ENCODE data around the gene PPP4R2.
A peak's percentile ranks its signal among the peaks of the same experiment; 100 is the strongest.

PPP4R2 gene, protein sequence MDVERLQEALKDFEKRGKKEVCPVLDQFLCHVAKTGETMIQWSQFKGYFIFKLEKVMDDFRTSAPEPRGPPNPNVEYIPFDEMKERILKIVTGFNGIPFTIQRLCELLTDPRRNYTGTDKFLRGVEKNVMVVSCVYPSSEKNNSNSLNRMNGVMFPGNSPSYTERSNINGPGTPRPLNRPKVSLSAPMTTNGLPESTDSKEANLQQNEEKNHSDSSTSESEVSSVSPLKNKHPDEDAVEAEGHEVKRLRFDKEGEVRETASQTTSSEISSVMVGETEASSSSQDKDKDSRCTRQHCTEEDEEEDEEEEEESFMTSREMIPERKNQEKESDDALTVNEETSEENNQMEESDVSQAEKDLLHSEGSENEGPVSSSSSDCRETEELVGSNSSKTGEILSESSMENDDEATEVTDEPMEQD

DNA sequence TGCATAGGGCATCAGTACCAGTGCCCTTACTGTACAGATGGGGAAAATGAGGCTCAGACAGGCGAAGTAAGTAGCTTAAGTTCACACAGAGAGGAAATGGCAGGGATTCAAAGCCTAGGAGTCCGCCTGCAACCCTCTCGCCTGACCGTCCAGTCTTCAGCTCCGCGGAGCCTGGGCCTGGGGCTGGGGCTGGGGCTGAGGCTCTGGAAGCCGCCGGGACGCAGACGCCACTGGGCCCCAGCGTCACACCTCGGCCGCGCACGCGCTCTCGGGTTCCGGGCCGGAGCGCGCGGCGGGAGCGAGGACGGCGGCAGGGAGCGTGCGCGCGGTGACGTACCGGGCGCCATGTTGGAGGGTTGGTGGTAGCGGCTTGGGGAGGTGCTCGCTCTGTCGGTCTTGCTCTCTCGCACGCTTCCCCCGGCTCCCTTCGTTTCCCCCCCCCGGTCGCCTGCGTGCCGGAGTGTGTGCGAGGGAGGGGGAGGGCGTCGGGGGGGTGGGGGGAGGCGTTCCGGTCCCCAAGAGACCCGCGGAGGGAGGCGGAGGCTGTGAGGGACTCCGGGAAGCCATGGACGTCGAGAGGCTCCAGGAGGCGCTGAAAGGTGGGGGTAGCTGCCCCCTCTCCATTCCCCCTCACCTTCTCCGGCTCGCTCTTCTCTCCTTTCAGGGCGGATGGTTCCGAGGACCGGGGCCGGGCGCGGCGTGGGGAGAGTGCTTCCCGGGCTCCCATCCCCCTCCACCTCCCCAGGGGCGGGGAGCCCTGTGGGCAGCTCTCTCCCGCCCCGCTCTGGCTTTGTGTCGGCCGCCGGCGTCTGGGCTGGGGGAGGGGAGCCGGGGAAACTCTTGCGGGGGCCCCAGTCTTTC is at the start of gene PPP4R2:
Gene PPP4R2, plus strand, starts transcription at position 339 of the 861 bp plus-strand sequence. Its CDS starts 227 bp downstream, at position 566.
- peak; percentile 93 for DNase-seq (ENCODE audit: low spot score)

DNA sequence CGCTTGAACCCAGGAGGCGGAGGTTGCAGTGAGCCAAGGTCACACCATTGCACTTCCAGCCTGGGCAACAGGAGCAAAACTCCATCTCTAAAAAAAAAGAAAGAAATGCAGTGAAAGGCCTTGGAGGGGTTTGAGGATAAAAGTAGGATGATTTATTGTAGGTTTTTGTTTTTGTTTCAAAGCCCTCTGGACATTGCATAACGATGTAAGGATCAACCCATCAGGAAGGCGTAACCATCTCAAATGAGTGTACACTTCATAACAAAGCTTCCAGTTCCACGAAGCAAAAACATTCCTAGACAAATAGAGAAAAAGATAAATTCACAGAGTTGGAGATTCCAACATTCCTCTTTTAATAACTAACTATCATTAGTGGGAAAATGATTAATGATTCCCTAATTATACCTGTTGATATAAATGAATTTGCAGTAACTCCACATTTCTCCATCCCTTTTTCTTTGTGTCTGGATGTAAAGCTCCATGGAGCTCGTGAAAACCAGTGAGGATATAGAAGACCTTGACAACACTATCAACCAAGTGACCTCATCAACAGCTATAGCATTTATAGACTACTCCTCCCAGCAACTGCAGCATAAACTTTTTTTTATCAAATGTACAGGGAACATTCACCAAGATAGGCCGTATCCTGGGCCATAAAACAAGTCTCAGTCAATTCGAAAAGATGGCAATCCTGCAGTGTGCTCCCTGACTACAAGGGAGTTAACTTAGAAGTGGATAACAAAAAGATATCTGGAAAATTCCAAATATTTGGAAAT is 48.7 kb upstream of the PPP4R2 start:
- no peak for DNase-seq (ENCODE audit: low spot score)

DNA sequence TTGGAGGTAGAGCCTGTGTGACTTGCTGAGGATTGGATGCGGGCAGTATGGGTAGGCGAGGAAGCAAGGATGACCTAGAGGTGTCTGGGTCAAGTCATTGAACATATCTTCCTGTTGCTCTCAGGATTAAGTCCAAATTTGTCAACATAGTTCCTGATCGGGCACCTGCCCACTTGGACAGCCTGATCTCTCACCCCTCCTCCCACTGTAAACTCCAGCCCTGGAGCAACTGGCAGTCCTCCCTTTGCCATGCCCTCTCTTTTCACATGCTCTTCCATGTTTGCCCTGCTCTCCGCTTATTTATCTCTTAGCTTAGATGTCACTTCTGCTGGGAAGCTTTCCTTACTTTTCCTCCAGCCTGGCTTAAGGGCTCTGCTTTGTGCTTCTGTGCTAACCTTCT is 47.6 kb upstream of the PPP4R2 start:
- DNase-seq (ENCODE audit: low spot score), result no peak

DNA sequence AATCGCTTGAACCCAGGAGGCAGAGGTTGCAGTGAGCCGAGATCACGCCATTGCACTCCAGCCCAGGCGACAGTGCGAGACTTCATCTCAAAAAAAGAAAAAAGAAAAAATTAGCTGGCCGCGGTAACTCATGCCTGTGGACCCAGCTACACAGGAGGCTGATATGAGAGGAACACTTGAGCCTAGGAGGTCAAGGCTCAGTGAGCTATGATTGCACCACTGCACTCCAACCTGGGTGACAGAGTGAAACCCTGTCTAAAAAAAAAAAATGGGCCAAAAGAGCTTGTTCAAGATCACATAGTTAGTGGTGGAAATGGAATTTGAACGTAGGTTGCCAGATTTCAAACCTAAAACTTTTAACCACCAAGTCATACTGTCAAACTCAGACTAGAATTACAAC is 46.2 kb upstream of the PPP4R2 start:
- no peak for DNase-seq (ENCODE audit: low spot score)

DNA sequence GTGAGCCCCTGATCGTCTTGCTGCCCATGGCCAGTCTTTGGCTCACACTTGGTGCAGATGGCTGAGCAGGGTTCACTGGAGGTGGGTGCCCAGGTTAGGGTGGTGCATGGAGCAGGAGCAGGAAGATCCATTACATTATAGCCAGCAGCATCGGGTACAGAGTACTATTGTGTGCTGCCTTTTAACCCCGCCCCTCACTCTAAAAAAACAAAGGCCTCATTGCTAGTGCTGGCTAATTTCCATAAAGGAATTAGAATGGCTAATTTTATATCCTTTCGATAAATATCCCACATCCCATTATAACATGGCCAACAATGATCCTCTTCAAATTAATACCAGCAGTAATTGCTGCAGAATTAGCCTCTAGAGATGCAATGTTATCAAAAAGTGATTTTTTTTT is 45.8 kb upstream of the PPP4R2 start:
- no peak for DNase-seq (ENCODE audit: low spot score)

DNA sequence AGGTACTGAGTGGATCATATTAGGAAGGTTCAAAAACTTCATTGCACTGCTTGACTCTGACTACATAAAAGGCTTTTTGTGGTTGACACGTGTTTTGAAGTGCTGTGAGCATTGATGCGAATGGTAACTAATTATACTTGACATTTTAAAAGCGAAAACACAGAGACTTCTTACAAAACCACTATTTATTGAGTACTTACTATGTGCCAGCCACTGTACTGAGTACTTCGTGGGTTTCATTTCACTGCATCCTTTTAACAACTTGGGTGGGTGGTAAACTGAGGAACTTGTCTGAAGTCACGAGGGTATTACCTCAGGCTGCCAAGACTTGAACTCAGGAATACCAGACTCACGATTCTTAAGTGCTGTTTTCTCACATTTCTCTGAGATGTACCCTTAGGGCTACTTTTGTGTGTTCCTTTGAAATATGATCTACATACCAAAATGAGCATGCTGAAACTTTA is 45.3 kb upstream of the PPP4R2 start:
- DNase-seq (ENCODE audit: low spot score), result no peak

DNA sequence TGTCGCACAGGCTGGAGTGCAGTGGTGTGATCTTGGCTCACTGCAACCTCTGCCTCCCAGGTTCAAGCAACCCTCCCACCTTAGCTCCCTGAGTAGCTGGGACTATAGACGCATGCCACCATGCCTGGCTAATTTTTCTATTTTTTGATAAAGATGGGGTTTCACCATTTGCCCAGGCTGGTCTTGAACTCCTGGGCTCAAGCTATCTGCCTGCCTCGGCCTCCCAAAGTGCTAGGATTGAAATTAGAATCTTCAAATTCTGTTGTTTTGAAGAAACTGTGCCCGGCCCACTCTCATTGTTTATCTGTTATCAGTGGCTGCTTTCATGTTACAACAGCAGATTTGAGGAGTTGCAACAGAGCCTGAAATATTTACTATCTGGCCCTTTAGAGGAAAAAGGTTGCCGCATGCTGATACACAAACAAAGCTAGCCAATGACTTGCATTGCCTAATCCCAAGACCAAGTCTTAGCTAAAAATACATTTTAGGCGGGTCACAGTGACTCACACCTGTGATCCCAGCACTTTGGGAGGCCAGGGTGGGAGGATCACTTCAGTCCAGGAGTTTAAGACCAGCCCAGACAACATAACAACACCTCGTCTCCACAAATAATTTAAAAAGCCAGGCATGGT is 43.2 kb upstream of the PPP4R2 start:
- DNase-seq (ENCODE audit: low spot score), result no peak

DNA sequence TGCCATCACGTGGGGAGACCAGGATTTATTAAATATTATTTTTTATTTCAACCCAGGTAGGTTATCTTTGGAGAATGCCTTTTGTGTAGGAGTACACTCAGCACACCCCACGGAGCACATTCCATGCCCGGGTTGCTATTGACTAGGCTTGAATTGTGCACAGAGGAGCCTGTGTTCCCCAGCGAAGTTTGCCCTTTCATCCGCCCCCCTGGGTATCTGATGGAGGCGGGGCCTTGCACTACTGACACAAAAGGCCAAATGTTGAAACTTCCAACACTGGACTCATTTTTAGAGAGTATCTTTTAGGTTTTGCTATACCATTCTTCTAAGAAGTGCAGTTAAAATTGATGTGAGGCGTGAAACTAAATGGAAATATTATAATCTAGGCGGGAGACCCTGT is 39.3 kb upstream of the PPP4R2 start:
- DNase-seq (ENCODE audit: low spot score), result peak; percentile 35

DNA sequence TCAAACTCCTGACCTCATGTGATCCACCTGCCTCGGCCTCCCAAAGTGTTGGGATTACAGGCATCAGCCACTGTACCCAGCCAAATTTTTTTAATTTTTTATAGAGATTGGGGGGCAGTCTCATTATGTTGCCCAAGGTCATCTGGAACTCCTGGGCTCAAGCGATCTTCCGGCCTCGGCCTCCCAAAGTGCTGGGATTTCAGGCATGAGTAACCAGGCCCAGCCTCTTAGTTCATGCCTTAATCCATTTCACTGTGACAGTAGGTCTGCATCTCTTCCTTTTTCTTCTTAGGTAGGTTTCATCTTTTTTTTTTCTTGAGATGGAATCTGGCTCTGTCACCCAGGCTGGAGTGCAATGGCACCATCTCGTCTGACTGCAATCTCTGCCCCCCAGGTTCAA is 37.3 kb upstream of the PPP4R2 start:
- no peak for DNase-seq (ENCODE audit: low spot score)

DNA sequence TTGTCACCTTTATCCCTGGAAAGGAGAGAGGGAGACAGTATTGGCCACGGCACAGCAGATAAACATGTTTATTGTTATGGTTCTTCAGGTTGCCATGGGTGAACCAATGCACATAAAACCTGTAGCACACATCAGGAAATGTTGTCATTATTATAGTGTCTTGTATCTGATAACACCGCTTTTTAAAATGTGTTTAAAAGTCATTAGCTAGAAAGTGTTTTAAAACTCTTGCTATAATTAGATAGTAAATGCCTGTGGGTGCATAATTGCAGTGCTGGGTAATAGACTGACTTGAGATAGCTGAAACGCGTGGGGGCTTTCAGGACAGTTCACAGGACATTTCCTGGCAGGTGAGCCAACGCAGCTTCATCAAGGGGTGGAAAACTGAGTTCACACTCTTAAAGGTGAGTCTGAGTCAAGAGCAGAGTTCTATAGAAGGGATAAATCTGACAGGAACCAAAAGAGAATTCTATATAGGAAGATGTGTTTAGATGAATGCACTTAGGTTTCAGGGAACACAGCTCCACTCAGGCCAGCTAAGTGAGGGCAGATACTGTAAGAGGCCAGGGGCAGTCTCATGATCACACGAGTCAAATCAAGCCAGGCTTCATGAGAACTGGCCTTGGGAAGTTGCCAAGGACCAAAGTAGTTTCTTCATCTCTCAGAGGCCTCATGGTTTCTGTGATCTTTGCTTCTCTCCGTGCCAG is 35.6 kb upstream of the PPP4R2 start:
- no peak for DNase-seq (ENCODE audit: low spot score)

DNA sequence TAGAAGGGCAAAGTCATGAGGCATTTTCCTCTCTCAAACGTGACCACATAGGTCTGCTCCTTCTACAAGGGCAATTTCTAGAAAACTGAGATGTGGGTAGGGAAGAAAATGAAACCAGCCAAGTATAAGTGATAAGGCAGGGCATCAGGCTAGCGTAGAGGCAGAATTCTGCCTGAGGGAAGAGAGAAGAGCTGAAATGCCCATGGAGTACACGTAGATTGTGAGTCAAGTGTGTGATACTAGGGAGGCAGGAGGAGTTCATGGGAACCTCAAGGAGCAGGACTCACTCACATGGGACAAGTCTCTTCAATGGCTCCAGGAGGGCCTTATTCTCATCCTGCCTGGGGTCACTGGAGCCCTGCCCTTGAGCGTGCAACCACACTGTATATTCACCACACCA is 34.9 kb upstream of the PPP4R2 start:
- no peak for DNase-seq (ENCODE audit: low spot score)

DNA sequence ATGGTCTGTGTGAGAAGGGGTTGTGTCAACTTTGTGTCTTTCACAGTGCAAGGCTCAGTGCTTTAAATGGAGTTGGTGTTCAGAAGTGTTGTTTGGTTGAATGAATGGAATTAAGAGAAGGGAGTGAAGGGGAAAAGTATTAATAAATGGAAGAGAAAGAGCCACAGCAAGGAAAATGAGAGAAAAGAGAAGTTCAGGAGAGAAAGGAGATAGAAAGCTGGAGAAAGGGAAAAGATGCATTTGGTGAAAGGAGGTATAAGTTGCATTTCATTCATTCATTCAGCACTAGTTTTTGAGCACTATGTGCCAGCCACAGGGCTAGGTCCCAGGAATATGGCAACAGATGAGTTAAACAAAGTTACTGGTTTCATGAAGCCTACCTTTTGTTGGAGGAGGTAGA is 34.3 kb upstream of the PPP4R2 start:
- no peak for DNase-seq (ENCODE audit: low spot score)

DNA sequence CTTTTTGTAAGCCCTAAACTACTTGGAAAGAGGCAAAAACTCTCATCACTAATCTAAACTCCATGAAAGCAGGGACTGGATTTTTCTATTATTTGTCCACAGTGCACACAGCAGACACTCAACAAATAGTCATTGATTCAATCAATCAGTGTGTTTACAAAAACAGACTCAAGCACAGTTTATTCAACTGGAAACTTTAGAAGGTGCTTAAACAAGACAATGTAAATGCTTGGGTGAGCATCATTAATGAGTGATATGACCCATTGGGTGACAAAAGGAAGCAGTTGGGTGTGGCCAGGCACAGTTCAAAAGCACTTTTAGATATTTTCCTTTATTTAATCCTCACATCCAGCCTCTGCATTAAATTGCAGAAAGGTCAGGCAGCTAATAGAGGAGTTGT is 32.0 kb upstream of the PPP4R2 start:
- no peak for DNase-seq (ENCODE audit: low spot score)

DNA sequence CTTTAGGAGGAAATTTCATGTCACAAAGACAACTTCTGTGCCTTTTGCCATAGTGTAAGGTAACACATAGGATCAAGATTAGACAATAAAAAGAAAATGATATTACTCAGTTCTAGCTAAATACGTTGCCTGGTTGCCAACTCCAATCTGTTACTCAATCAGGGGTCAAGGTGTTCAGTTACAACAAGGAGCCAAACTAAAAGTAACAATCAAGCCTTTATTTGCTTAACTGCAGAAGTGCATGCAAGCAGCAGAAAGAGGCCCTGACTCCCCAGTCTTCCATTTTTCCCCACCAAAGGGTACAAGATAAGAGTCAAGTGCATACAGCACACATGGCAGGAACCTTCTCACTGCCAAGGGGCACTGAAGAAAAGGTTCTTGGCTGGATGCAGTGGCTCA is 28.3 kb upstream of the PPP4R2 start:
- DNase-seq (ENCODE audit: low spot score), result no peak

DNA sequence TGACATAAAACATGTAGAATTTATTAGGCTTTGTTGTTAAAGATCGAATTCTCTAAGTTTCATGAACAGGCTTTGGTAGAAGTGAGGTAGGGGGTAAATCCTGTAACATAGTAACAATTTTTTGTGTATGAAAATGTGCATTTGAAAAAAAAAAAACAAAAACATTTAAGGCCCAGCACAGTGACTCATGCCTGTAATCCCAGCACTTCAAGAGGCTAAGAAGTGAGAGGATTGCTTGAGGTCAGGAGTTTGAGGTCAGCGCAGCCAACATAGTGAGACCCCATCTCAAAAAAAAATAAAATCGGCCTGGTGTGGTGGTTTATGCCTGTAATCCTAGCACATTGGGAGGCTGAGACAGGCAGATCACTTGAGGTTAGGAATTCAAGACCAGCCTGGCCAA is 26.8 kb upstream of the PPP4R2 start:
- no peak for DNase-seq (ENCODE audit: low spot score)

DNA sequence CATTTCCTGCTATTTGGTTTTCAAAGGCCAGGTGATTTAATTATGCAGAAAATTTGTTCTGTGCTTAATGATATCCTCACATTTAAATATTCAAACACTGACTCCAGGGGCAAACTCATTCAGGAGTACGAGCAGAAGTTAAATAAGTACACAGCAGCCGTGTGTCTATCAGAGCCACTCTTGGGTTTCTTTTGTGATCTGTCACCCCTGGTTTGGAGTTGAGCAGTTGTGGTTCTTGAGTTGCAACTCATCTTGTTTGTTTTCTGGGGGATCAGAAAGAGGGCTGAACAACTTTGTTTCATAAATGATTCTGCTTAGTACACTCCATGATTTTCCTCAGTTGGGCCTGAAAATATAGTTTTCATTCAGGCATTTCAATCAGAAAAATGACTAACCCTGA is 25.7 kb upstream of the PPP4R2 start:
- DNase-seq (ENCODE audit: low spot score), result no peak

DNA sequence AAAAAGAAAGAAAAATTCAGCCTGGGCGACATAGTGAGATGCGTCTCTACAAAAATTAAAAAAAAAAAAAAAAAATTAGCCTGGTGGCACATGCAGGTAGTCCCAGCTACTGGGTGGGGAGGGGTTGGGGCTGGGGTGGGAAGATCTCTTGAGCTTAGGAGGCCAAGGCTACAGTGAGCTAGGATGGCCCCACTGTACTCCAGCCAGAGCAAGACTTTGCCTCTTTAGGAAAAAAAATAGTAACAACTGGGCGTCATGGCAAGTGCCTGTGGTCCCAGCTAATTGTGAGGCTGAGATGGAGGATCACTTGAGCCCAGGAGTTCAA is 23.9 kb upstream of the PPP4R2 start:
- DNase-seq (ENCODE audit: low spot score), result no peak

DNA sequence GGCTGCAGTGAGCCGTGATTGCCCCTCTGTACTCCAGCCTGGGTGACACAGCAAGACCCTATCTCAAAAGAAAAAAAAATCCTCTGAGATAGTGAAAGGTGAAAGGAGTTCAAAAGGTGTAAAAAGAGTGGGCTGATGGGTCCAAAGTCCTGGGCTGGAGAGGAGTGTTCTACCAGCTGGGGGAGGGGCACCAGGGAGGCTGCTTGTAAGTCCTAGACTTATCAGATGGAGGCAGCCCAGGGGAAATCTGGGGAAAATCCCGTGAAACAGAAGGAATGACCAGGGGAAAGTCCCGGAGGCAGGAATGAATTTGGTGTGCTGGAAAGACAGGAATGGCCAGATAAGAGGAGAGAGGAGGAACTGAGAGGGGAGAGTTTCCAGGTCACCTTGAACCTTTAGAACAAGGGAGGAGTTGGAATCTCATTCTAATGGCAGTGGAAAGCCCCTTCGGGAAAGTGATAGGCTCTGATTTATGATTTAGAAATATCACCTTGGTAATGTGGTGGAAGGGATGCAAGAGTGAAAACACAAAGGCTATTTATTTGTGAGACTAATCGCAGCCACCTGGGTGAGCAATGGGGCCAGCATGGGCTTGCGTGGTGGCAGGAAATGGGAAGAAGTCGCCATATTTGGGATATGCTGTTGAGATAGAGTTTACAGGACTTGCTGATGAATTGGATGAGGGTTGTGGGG is 23.4 kb upstream of the PPP4R2 start:
- DNase-seq (ENCODE audit: low spot score), result peak; percentile 31

DNA sequence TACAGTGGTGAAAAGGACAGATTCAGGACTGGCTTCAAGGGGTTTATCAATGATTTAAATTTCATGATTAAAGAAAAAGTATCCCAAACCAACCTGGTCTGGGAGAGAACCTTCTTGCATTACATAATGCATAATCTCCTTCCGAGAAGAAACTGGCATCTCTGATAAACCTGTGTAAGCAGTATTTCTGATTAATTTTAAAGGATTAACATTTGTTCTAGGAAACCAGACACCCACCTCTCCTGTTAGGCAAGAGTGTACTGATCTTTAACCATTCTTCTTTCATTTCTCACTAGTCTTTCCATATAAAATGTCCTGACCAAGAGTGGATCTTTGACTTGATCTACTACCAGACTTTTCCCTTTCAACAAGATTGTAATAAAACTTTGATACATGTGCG is 22.8 kb upstream of the PPP4R2 start:
- DNase-seq (ENCODE audit: low spot score), result no peak

DNA sequence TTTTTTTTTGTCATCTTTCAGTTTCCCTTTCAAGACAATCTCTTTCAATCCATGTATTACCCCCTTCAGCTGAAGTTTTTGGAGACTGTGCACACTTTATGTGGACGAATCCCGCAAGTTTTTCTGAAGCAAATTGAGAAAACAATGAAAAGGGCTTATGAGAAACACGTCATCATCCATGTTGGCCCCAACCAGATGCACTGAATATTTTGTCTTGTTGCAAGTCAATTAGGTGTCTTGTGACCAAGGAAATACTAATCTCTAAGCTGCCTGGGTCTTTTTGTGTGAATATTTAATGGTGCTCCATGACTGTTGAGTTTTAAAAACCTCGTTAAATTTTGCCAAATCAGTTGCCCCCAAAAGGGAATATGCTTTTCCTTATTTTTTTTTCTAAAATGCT is 21.7 kb upstream of the PPP4R2 start:
- no peak for DNase-seq (ENCODE audit: low spot score)

DNA sequence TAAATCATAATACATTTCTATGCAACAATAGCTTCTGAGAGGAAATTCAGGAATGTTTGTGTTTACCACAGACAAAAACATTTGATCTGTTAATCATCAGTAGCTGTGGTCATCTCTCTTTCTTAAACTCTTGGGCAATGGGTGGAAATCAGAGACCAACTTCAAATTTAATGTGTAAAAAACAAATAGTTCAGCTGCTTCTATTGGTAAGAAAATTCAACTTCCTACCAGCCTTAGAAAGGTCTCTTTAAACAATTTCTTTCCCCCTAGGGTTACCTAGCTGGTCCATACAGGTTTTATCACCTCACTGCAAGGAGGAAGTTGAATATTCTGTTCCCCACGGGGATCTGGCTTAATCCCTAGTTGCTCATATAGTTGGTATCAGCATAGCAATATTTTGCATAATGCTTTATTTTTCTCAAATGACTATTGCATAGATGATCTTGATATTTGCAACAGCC is 20.3 kb upstream of the PPP4R2 start:
- no peak for DNase-seq (ENCODE audit: low spot score)

All from iPS-NIHi11 (cell line).